Right renal pelvis (tissue), 4 donors: ENCODE results near the gene CLEC18C. TPM values are rescaled to one million over a fixed set of nuclear protein-coding genes. Genes with fewer than 3 reads are reported as not detected.
"Not testable (repeated sequence)": the region's sequence is repeated elsewhere in the genome, so short reads cannot be mapped to it uniquely, and the experiment has no call there.

Experiments
- DNase-seq, 4 donors: peaks; one replicate each; pipeline ENCODE4 v3.0.0-alpha.2; 2013; ENCODE audit warnings: low read depth in 4 of 4, low spot score in 3 of 4, missing footprints in 1 of 4
- polyA plus RNA-seq, 4 donors: library from polyadenylated mRNA; unstranded; fragments of 120-200 nt; gene quantifications; one replicate each; pipeline ENCODE4 v1.2.1, GENCODE V29; 2013; ENCODE audit not compliant: insufficient read length in 4 of 4

The CLEC18C gene
- polyA plus RNA-seq, 4 donors, result 43.0 to 76.2 (median 49.4) TPM

- DNase-seq, result no peak
Measured at GRCh38 chr16:70158261-70158939, 15.2 kb upstream of the CLEC18C start.

- no peak for DNase-seq
Measured at GRCh38 chr16:70159355-70160348, 13.9 kb upstream of the CLEC18C start.

- no peak for DNase-seq
Measured at GRCh38 chr16:70160388-70160787, 13.2 kb upstream of the CLEC18C start.

- DNase-seq, result no peak
Measured at GRCh38 chr16:70160821-70161220, 12.8 kb upstream of the CLEC18C start.

- no peak for DNase-seq
Measured at GRCh38 chr16:70161350-70161749, 12.2 kb upstream of the CLEC18C start.

GRCh38 chr16:70162041-70162451, 11.5 kb upstream of the CLEC18C start:
- no peak for DNase-seq

- DNase-seq, result no peak
Measured at GRCh38 chr16:70163596-70163995, 10.0 kb upstream of the CLEC18C start.

- not testable (repeated sequence) for DNase-seq
Measured at GRCh38 chr16:70166688-70167087, 6.9 kb upstream of the CLEC18C start.

GRCh38 chr16:70173916-70174315, 329 bp downstream of the CLEC18C start:
- DNase-seq, result not testable (repeated sequence)

GRCh38 chr16:70174387-70174932, 873 bp downstream of the CLEC18C start:
- not testable (repeated sequence) for DNase-seq

- not testable (repeated sequence) for DNase-seq
Measured at GRCh38 chr16:70187858-70188607, 14.4 kb downstream of the CLEC18C start.

GRCh38 chr16:70188608-70188915, 15.0 kb downstream of the CLEC18C start:
- not testable (repeated sequence) for DNase-seq

- DNase-seq, result not testable (repeated sequence)
Measured at GRCh38 chr16:70190574-70190973, 17.0 kb downstream of the CLEC18C start.

GRCh38 chr16:70196683-70197300, 23.2 kb downstream of the CLEC18C start:
- not testable (repeated sequence) for DNase-seq

GRCh38 chr16:70197611-70198010, 24.0 kb downstream of the CLEC18C start:
- not testable (repeated sequence) for DNase-seq

- not testable (repeated sequence) for DNase-seq
Measured at GRCh38 chr16:70198230-70198629, 24.6 kb downstream of the CLEC18C start.

- DNase-seq, result not testable (repeated sequence)
Measured at GRCh38 chr16:70198666-70199065, 25.1 kb downstream of the CLEC18C start.

- not testable (repeated sequence) for DNase-seq
Measured at GRCh38 chr16:70199170-70199569, 25.6 kb downstream of the CLEC18C start.

GRCh38 chr16:70200063-70200462, 26.5 kb downstream of the CLEC18C start:
- not testable (repeated sequence) for DNase-seq

- DNase-seq, result not testable (repeated sequence)
Measured at GRCh38 chr16:70203508-70203907, 29.9 kb downstream of the CLEC18C start.
